GM12892 (cell line): ENCODE results near the gene PKP1.

ENCODE experiments used
- POLR2A ChIP-seq: IDR thresholded peaks from 2 replicates; pipeline ENCODE4 v1.6.1; 2011; ENCODE audit warnings: low read depth, low read length, control low read depth
- POLR2AphosphoS5 ChIP-seq: IDR thresholded peaks from 2 replicates; pipeline ENCODE4 v1.6.1; 2011; ENCODE audit warnings: low read depth, low read length, control low read depth

- TF ChIP-seq POLR2A (no peak), POLR2AphosphoS5 (no peak)
These were observed 34.2 kb downstream of the PKP1 start for GRCh38 chr1:201317551-201317950.
